GM12873 (cell line): ENCODE data around the gene ACADVL.

Source experiments
- CTCF ChIP-seq: IDR thresholded peaks from 2 replicates; pipeline ENCODE4 v1.5.1; 2012; ENCODE audit warnings: low read depth, mild to moderate bottlenecking, moderate library complexity, low read length, control low read depth; ENCODE audit not compliant: insufficient read depth; ENCODE audit errors: missing control alignments

The ACADVL gene

GRCh38 chr17:7208754-7209460 lies 10.8 kb upstream of the ACADVL start:
- TF ChIP-seq CTCF = no peak

- no peak for TF ChIP-seq CTCF
Observed at GRCh38 chr17:7211491-7212273, 8.1 kb upstream of the ACADVL start.

GRCh38 chr17:7213895-7214299 lies 5.8 kb upstream of the ACADVL start:
- TF ChIP-seq CTCF = peak; percentile 59

GRCh38 chr17:7214300-7215135 lies 5.2 kb upstream of the ACADVL start:
- peak; percentile 64 for TF ChIP-seq CTCF

GRCh38 chr17:7215136-7215638 lies 4.6 kb upstream of the ACADVL start:
- TF ChIP-seq CTCF = no peak

GRCh38 chr17:7215652-7216180 lies 4.0 kb upstream of the ACADVL start:
- TF ChIP-seq CTCF = no peak
